IPS-18c (cell line): ENCODE results near the gene FHAD1.
"Not testable (repeated sequence)": the region's sequence is repeated elsewhere in the genome, so short reads cannot be mapped to it uniquely, and the experiment has no call there.

Experiments
- H3K4me3 ChIP-seq: 2 replicates; pipeline ENCODE4 v1.7.0; 2013; ENCODE audit warnings: low read depth, mild to moderate bottlenecking, low read length, moderate library complexity; ENCODE audit not compliant: insufficient read depth
- H3K9me3 ChIP-seq: one replicate; pipeline ENCODE4 v1.6.1; 2013; ENCODE audit warnings: mild to moderate bottlenecking, low read length, moderate library complexity; ENCODE audit not compliant: control insufficient read depth, insufficient read depth

The FHAD1 gene

GRCh38 chr1:15433471-15433870 lies 186.4 kb downstream of the FHAD1 start:
- no peak overlapping the region for H3K4me3 ChIP-seq
- no peaks in the 10 kb centered on the region for H3K9me3 ChIP-seq

GRCh38 chr1:15434739-15435138 lies 187.7 kb downstream of the FHAD1 start:
- H3K9me3 ChIP-seq, H3K4me3 ChIP-seq: not testable (repeated sequence)

GRCh38 chr1:15435239-15436077 lies 188.4 kb downstream of the FHAD1 start:
- no peaks in the 10 kb centered on the region for H3K9me3 ChIP-seq
- no peak overlapping the region for H3K4me3 ChIP-seq

GRCh38 chr1:15436881-15437442 lies 189.9 kb downstream of the FHAD1 start:
- Histone ChIP-seq H3K4me3 (no peak overlapping the region), H3K9me3 (no peaks in the 10 kb centered on the region)

DNA sequence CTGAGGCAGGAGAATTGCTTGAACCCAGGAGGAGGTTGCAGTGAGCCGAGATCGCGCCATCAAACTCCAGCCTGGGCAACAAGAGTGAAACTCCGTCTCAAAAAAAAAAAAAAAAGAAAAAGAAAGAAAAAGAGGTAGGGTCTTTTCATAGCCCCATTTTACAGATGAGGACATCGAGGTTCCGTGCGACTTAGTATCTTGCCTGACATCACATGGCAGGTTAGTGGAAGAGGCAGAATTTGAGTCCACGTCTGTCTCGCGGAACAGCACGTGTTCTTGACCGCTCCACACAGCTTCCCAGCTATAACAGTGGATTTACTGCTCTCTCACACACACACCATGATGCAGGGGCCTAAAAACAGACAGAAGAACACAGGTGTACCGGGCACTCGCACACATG lies 192.3 kb downstream of the FHAD1 start:
- Histone ChIP-seq H3K9me3 (no peaks in the 10 kb centered on the region), H3K4me3 (no peak overlapping the region)

DNA sequence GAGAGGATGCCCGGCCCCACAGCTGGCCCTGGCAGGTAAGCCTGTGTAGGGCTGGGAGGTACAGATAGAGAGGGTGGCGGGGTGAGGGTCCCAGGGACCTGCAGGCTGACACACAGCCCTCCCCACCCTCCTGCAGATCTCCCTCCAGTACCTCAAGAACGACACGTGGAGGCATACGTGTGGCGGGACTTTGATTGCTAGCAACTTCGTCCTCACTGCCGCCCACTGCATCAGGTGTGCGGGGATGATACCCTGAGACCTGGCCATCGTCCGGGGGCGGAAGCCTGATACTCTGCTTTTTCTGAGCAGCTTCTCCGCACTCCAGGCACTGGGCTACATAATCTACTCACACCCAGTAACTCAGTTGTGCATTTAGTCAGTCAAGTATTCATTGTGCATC lies 193.3 kb downstream of the FHAD1 start:
- no peaks in the 10 kb centered on the region for H3K9me3 ChIP-seq
- no peak overlapping the region for H3K4me3 ChIP-seq

- no peaks in the 10 kb centered on the region for H3K9me3 ChIP-seq
- H3K4me3 ChIP-seq = no peak overlapping the region
Measured at GRCh38 chr1:15441247-15441646, 194.2 kb downstream of the FHAD1 start.

DNA sequence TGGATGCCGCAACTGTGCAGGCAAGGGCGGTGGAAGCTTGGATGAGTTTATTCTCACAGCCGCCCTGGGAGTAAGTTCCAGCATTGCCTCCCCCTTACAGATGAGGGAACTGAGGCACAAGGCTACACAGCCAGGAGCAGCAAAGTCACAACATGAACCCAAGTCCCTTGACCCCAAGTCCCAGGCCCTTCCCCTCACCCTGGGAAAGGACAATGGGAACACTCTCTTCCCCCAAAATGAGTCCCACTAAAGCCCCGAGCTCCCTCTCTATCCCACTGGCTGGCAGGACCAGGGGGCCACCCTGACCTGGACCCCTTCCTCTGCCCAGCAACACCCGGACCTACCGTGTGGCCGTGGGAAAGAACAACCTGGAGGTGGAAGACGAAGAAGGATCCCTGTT lies 195.1 kb downstream of the FHAD1 start:
- H3K9me3 ChIP-seq = no peaks in the 10 kb centered on the region
- no peak overlapping the region for H3K4me3 ChIP-seq

GRCh38 chr1:15442759-15443158 lies 195.7 kb downstream of the FHAD1 start:
- Histone ChIP-seq H3K9me3 (no peaks in the 10 kb centered on the region), H3K4me3 (no peak overlapping the region)

GRCh38 chr1:15443281-15443680 lies 196.3 kb downstream of the FHAD1 start:
- no peaks in the 10 kb centered on the region for H3K9me3 ChIP-seq

GRCh38 chr1:15444468-15445389 lies 197.7 kb downstream of the FHAD1 start:
- no peak overlapping the region for H3K4me3 ChIP-seq

More at GRCh38 chr1:15443281-15443680, 196.3 kb downstream of the FHAD1 start:
- H3K4me3 ChIP-seq = no peak overlapping the region

DNA sequence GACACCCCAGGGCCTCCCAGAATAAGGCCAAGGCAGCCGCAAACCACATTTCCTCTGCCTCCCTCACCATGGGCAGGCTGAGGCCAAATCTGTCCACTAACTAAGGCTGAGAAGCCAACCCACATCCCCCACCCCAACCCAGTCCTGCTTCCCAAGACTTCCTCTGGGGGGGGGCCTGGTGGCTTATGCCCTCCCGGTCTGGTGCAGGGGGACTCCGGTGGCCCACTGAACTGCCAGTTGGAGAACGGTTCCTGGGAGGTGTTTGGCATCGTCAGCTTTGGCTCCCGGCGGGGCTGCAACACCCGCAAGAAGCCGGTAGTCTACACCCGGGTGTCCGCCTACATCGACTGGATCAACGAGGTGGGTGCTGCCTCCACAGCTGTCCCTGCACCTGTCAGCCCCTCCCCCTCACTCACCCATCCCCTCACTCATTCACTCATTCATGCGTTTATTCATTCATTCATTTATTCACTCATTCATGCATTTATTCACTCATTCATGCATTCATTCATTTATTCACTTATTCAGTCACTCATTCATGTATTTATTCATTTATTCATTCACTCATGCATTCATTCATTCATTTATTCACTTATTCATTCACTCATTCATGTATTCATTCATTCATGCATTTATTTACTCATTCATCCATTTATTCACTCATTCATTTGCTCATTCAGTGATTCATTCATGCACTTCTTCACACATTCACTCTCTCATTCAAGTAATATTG lies 198.5 kb downstream of the FHAD1 start:
- Histone ChIP-seq H3K4me3 (no peak overlapping the region), H3K9me3 (no peaks in the 10 kb centered on the region)

More at GRCh38 chr1:15444468-15445389, 197.7 kb downstream of the FHAD1 start:
- no peaks in the 10 kb centered on the region for H3K9me3 ChIP-seq

DNA sequence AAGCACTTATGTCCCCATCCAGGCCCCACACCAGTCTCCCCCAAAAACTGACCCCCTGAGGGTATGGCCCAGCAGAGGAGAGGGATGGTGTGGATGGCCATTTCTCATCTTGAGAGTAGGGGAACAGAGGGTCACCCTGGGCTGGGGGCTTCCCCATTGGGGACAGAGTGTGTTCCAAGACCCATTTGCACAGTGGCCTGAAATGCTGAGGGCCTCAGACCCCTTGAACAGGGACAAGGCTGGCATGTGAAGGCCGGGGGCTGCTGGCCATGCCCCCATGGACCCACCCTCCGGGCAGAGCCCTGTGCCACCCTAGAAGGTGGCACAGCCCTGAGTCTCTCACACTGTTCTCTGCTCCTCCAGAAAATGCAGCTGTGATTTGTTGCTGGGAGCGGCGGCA lies 199.2 kb downstream of the FHAD1 start:
- H3K9me3 ChIP-seq = peaks cover 2% of the 10 kb centered on the region
- no peak overlapping the region for H3K4me3 ChIP-seq
